Measurements from ENCODE around the gene SCD. TPM values are rescaled to one million over a fixed set of nuclear protein-coding genes. Genes with fewer than 3 reads are reported as not detected.
A peak's percentile ranks its signal among the peaks of the same experiment; 100 is the strongest.

The SCD gene
- total and polyA plus RNA-seq, 2 of the 13 experiments (the other 11 are each of a cell fraction or from before 2014, with no cell fraction given): 492 to 512 TPM

- TF ChIP-seq ZNF670 (CRISPR knock-in tag; IDR thresholded peaks at IDR 0.05; ENCODE audit: borderline replicate concordance) (no peak), U2AF2 (IDR thresholded peaks at IDR 0.05; ENCODE audit: low read depth, low read length) (no peak), PAX8 (CRISPR knock-in tag; IDR thresholded peaks at IDR 0.05; ENCODE audit: borderline replicate concordance) (no peak), SNRNP70 (IDR thresholded peaks at IDR 0.05; ENCODE audit: low read depth, low read length) (no peak), FOXA1 (IDR thresholded peaks at IDR 0.05) (no peak), FOXA1 (CRISPR knock-in tag; IDR thresholded peaks at IDR 0.05) (peak; percentile 92), KAT8 (CRISPR knock-in tag; IDR thresholded peaks at IDR 0.05) (peak; percentile 24; the same call in 1 of the 2 replicates), ETV6 (CRISPR knock-in tag; conservative IDR thresholded peaks at IDR 0.05) (no peak), SRF (IDR thresholded peaks at IDR 0.05; ENCODE audit: low read depth, low read length) (peak; percentile 82), MBNL3 (CRISPR knock-in tag; conservative IDR thresholded peaks at IDR 0.05) (no peak), NFRKB (IDR thresholded peaks at IDR 0.05) (no peak), RCOR2 (CRISPR knock-in tag; IDR thresholded peaks at IDR 0.05) (0 out of 2 replicates have a peak, but pooled peaks have one; percentile 31), ZNF256 (CRISPR knock-in tag; conservative IDR thresholded peaks at IDR 0.05) (no peak), TOPORS (CRISPR knock-in tag; IDR thresholded peaks at IDR 0.05) (no peak), RXRB (CRISPR knock-in tag; IDR thresholded peaks at IDR 0.05; ENCODE audit: borderline replicate concordance) (peak; percentile 15; the same call in 1 of the 2 replicates), GATAD1 (CRISPR knock-in tag; IDR thresholded peaks at IDR 0.05) (no peak; the same call in 1 of the 2 replicates), SOX13 (IDR thresholded peaks at IDR 0.05) (no peak), SOX13 (CRISPR knock-in tag; conservative IDR thresholded peaks at IDR 0.05 in 1 of 2, IDR thresholded peaks at IDR 0.05 in 1 of 2) (no peak), ZFY (CRISPR knock-in tag; IDR thresholded peaks at IDR 0.05) (peak; percentile 11; the same call in 1 of the 2 replicates), ZFP36L1 (CRISPR knock-in tag; IDR thresholded peaks at IDR 0.05) (no peak), ZMAT3 (CRISPR knock-in tag; conservative IDR thresholded peaks at IDR 0.05) (no peak), SMARCC2 (IDR thresholded peaks at IDR 0.05) (no peak), CHD4 (IDR thresholded peaks at IDR 0.05; ENCODE audit: borderline replicate concordance, low read length) (no peak), BATF2 (CRISPR knock-in tag; IDR thresholded peaks at IDR 0.05) (no peak), ZNF570 (CRISPR knock-in tag; IDR thresholded peaks at IDR 0.05; ENCODE audit: borderline replicate concordance) (no peak), ZNF614 (CRISPR knock-in tag; IDR thresholded peaks at IDR 0.05; ENCODE audit: borderline replicate concordance) (0 out of 2 replicates have a peak, but pooled peaks have one; percentile 19), SAP130 (CRISPR knock-in tag; IDR thresholded peaks at IDR 0.05; ENCODE audit: low read depth) (0 out of 2 replicates have a peak, but pooled peaks have one; percentile 25), FOXK1 (CRISPR knock-in tag; IDR thresholded peaks at IDR 0.05; ENCODE audit: borderline replicate concordance, low read depth) (peak; percentile 63; the same call in 1 of the 2 replicates), SRSF9 (IDR thresholded peaks at IDR 0.05; ENCODE audit: borderline replicate concordance, insufficient read depth, low read depth, low read length, poor library complexity, severe bottlenecking) (no peak), ZNF17 (CRISPR knock-in tag; IDR thresholded peaks at IDR 0.05) (no peak)
- TF ChIP-seq, protein P1, sequence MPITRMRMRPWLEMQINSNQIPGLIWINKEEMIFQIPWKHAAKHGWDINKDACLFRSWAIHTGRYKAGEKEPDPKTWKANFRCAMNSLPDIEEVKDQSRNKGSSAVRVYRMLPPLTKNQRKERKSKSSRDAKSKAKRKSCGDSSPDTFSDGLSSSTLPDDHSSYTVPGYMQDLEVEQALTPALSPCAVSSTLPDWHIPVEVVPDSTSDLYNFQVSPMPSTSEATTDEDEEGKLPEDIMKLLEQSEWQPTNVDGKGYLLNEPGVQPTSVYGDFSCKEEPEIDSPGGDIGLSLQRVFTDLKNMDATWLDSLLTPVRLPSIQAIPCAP (CRISPR knock-in tag; IDR thresholded peaks at IDR 0.05; ENCODE audit: low read depth): no peak
- TF ChIP-seq, protein P2, sequence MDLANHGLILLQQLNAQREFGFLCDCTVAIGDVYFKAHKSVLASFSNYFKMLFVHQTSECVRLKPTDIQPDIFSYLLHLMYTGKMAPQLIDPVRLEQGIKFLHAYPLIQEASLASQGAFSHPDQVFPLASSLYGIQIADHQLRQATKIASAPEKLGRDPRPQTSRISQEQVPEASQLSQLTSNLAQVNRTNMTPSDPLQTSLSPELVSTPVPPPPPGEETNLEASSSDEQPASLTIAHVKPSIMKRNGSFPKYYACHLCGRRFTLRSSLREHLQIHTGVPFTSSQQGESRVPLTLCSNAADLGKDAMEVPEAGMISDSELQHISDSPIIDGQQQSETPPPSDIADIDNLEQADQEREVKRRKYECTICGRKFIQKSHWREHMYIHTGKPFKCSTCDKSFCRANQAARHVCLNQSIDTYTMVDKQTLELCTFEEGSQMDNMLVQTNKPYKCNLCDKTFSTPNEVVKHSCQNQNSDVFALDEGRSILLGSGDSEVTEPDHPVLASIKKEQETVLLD (CRISPR knock-in tag; IDR thresholded peaks at IDR 0.05; ENCODE audit: low read depth): no peak
These were observed 8.5 kb upstream of the SCD start (continued) for GRCh38 chr10:100338434-100339036.
